ENCODE data around the gene CTNNA3.

- no peak for TF ChIP-seq JUND (IDR thresholded peaks at IDR 0.05)
- TF ChIP-seq POLR2A (IDR thresholded peaks at IDR 0.05; ENCODE audit: borderline replicate concordance, extremely low read depth, insufficient read depth, insufficient read length), result no peak
- no peak for TF ChIP-seq CTCF (IDR thresholded peaks at IDR 0.05 in 2 of 3, conservative IDR thresholded peaks at IDR 0.05 in 1 of 3; ENCODE audit: borderline replicate concordance in 1 of 3, insufficient read depth in 1 of 3, low read depth in 2 of 3, low read length in 2 of 3)
- no peak for TF ChIP-seq SRF (IDR thresholded peaks at IDR 0.05; ENCODE audit: low read depth)
- TF ChIP-seq, protein P1, sequence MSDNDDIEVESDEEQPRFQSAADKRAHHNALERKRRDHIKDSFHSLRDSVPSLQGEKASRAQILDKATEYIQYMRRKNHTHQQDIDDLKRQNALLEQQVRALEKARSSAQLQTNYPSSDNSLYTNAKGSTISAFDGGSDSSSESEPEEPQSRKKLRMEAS (IDR thresholded peaks at IDR 0.05), result no peak
- TF ChIP-seq ZNF274 (IDR thresholded peaks at IDR 0.05; ENCODE audit: low read depth, low read length), result no peak
- no peak for TF ChIP-seq EZH2 (IDR thresholded peaks at IDR 0.05)
- no peak for TF ChIP-seq POLR2AphosphoS5 (IDR thresholded peaks at IDR 0.05; ENCODE audit: low read depth, low read length)
- TF ChIP-seq TCF7L2 (IDR thresholded peaks at IDR 0.05; ENCODE audit: borderline replicate concordance, extremely low read depth, insufficient read depth, insufficient read length), result no peak
- TF ChIP-seq ATF3 (IDR thresholded peaks at IDR 0.05), result no peak
- no peak for TF ChIP-seq EZH2phosphoT487 (IDR thresholded peaks at IDR 0.05; ENCODE audit: borderline replicate concordance)
- no peak for TF ChIP-seq SP1 (IDR thresholded peaks at IDR 0.05; ENCODE audit: low read depth)
- no peak for TF ChIP-seq CEBPB (IDR thresholded peaks at IDR 0.05; ENCODE audit: low read depth)
These were observed 73.5 kb downstream of the CTNNA3 start for GRCh38 chr10:67622511-67622910.
